T-cell (primary cell): ENCODE data around the gene CRYBA1. TPM values are rescaled to one million over a fixed set of nuclear protein-coding genes. Genes with fewer than 3 reads are reported as not detected.
"Not testable (repeated sequence)": the region's sequence is repeated elsewhere in the genome, so short reads cannot be mapped to it uniquely, and the experiment has no call there.

Experiments used
- ATAC-seq, 4 experiments: fragments of 200-7000 bp in 3 of 4; fragments of 150-1000 bp in 1 of 4; cut with Tn5 transposase; replicated peaks in 1 of 4; 1 replicate in 3 of 4; 2 replicates in 1 of 4; pipeline ENCODE4 v1.10.0; 2021; ENCODE audit warnings: moderate library complexity in 3 of 4, mild to moderate bottlenecking in 2 of 4, moderate number of reproducible peaks in 1 of 4
- CTCF ChIA-PET, 2 donors: fragments of 300-600 bp; sonication (Branson Sonifier 250); formaldehyde crosslinking; loops; one replicate each; lab custom pipeline; 2022; ENCODE audit warnings: antibody characterized with exemption in 2 of 2; lab: Charles Lee
- POLR2A ChIA-PET, 2 donors: fragments of 300-600 bp; sonication (Branson Sonifier 250); formaldehyde crosslinking; loops; one replicate each; lab custom pipeline; 2022; ENCODE audit warnings: antibody characterized with exemption in 2 of 2; lab: Charles Lee
- DNase-seq, 35 experiments: peaks; one replicate each; pipeline versions ENCODE4 v3.0.0 to v3.0.0-alpha.2; 2013 to 2023
- H3K27ac ChIP-seq: one replicate; pipeline ENCODE4 v1.5.1; 2013; ENCODE audit warnings: low read length
- H3K27me3 ChIP-seq, 2 experiments: replicated peaks in 1 of 2; 1 replicate in 1 of 2; 2 replicates in 1 of 2; pipeline versions ENCODE4 v1.6.1 to v1.7.0; 2013; ENCODE audit warnings: low read length in 1 of 2, mixed read lengths in 1 of 2; ENCODE audit not compliant: control insufficient read depth in 2 of 2, insufficient read depth in 2 of 2; ENCODE audit errors: extremely low read depth in 1 of 2
- H3K36me3 ChIP-seq, 2 donors: 1 replicate in 1 of 2; 2 replicates in 1 of 2; pipeline versions ENCODE4 v1.6.1 to v1.7.0; 2013; ENCODE audit warnings: low read length in 1 of 2; ENCODE audit not compliant: control insufficient read depth in 2 of 2, insufficient read depth in 1 of 2; ENCODE audit errors: extremely low read depth in 1 of 2
- H3K4me1 ChIP-seq, 2 experiments: 1 replicate in 1 of 2; 2 replicates in 1 of 2; pipeline versions ENCODE4 v1.6.1 to v1.7.0; 2013; ENCODE audit warnings: low read length in 2 of 2, mixed read lengths in 1 of 2; ENCODE audit not compliant: insufficient read depth in 2 of 2, control insufficient read depth in 1 of 2; ENCODE audit errors: extremely low read depth in 1 of 2
- H3K4me3 ChIP-seq, 2 donors: 1 replicate in 1 of 2; 2 replicates in 1 of 2; pipeline versions ENCODE4 v1.5.1 to v1.7.0; 2013; ENCODE audit warnings: mild to moderate bottlenecking in 2 of 2, low read length in 1 of 2, moderate library complexity in 1 of 2; ENCODE audit not compliant: control insufficient read depth in 1 of 2; ENCODE audit errors: extremely low read depth in 1 of 2
- H3K9me3 ChIP-seq: 2 replicates; pipeline ENCODE4 v1.7.0; 2013
- H3K27ac Mint-ChIP-seq, 2 donors: one replicate each; pipeline ENCODE4 v1.8.0; 2020 to 2021; ENCODE audit warnings: mild to moderate bottlenecking in 2 of 2, mixed read lengths in 2 of 2
- H3K27me3 Mint-ChIP-seq, 2 donors: one replicate each; pipeline ENCODE4 v1.8.0; 2021 to 2022; ENCODE audit warnings: mixed read lengths in 2 of 2
- H3K36me3 Mint-ChIP-seq: one replicate; pipeline ENCODE4 v1.8.0; 2021; ENCODE audit warnings: mixed read lengths
- H3K4me1 Mint-ChIP-seq, 3 donors: one replicate each; pipeline ENCODE4 v1.8.0; 2020 to 2022; ENCODE audit warnings: mixed read lengths in 3 of 3, mild to moderate bottlenecking in 1 of 3
- H3K4me3 Mint-ChIP-seq, 3 donors: one replicate each; pipeline ENCODE4 v1.8.0; 2020 to 2022; ENCODE audit warnings: mild to moderate bottlenecking in 3 of 3, mixed read lengths in 3 of 3, moderate library complexity in 3 of 3
- H3K9me3 Mint-ChIP-seq, 3 donors: one replicate each; pipeline ENCODE4 v1.8.0; 2020 to 2022; ENCODE audit warnings: mixed read lengths in 3 of 3
- WGBS: methylation state at CpG from one replicate; pipeline ENCODE4 v1.1.5; 2013; ENCODE audit warnings: missing lambda C conversion rate; ENCODE audit not compliant: insufficient coverage; 5-methylcytosine and 5-hydroxymethylcytosine counted together
- total RNA-seq, 35 experiments: library from RNA in 6 of 35; stranded (reverse) in 6 of 35; fragments of 120-200 nt in 1 of 35; gene quantifications; one replicate each; pipeline versions ENCODE4 v1.2.1 to v1.2.4 and lab custom pipeline; 2013 to 2026

CRYBA1 gene
- total RNA-seq, 5 donors from 2014 or later (not counting 1 experiment from before 2014, with no cell fraction given), result not detected

GRCh38 chr17:29234972-29235371, 11.7 kb upstream of the CRYBA1 start:
- not testable (repeated sequence) for H3K9me3 ChIP-seq, H3K4me3 ChIP-seq, ATAC-seq, H3K27me3 Mint-ChIP-seq, DNase-seq, H3K4me1 Mint-ChIP-seq, H3K27me3 ChIP-seq, H3K27ac Mint-ChIP-seq, H3K4me1 ChIP-seq, H3K4me3 Mint-ChIP-seq, H3K27ac ChIP-seq, H3K36me3 ChIP-seq, H3K36me3 Mint-ChIP-seq, H3K9me3 Mint-ChIP-seq
- ChIA-PET CTCF (interaction anchor here in 1 of 2 donors (0.7 kb wide), 1 partner anchor 506 kb away, joined by 5 read pairs; the partner anchor contains the start of gene NEK8), POLR2A (interaction anchor here in 1 of 2 donors (0.7 kb wide), 1 partner anchor 314 kb away, joined by 8 read pairs; no protein-coding TSS in a partner anchor)
- WGBS, result 100% methylated on average over 1 of the region's 7 CpGs

- DNase-seq (no peak), ATAC-seq (no peak)
- Histone ChIP-seq H3K36me3 (no peaks in the 10 kb centered on the region), H3K9me3 (no peaks in the 10 kb centered on the region), H3K27ac (no peak overlapping the region), H3K4me1 (no peaks in the 10 kb centered on the region), H3K4me3 (no peak overlapping the region), H3K27me3 (no peaks in the 10 kb centered on the region)
- CTCF ChIA-PET, result no interaction called here
- Mint-ChIP-seq H3K4me1 (peaks cover 0 to 2% (median 2%) of the 10 kb centered on the region in 3 donors), H3K36me3 (no peaks in the 10 kb centered on the region), H3K27ac (no peak overlapping the region), H3K4me3 (no peak overlapping the region), H3K9me3 (no peaks in the 10 kb centered on the region), H3K27me3 (no peaks in the 10 kb centered on the region)
- no CpG with 5 or more reads among the region's 3 CpGs for WGBS
- POLR2A ChIA-PET, result no interaction called here
Measured at GRCh38 chr17:29235904-29236303, 10.8 kb upstream of the CRYBA1 start.

GRCh38 chr17:29237476-29238132, 9.1 kb upstream of the CRYBA1 start:
- POLR2A ChIA-PET, result no interaction called here
- H3K27ac ChIP-seq, result no peak overlapping the region
- CTCF ChIA-PET, result no interaction called here
- 96% methylated on average over 3 of the region's 3 CpGs for WGBS
- no peaks in the 10 kb centered on the region for H3K27me3 Mint-ChIP-seq
- no peak overlapping the region for H3K4me3 Mint-ChIP-seq
- H3K27me3 ChIP-seq, result no peaks in the 10 kb centered on the region
- no peak for DNase-seq
- H3K36me3 Mint-ChIP-seq, result no peaks in the 10 kb centered on the region
- no peak overlapping the region for H3K27ac Mint-ChIP-seq
- ATAC-seq, result no peak
- no peak overlapping the region for H3K4me3 ChIP-seq
- H3K9me3 Mint-ChIP-seq, result no peaks in the 10 kb centered on the region
- H3K4me1 Mint-ChIP-seq, result peaks cover 0 to 2% (median 2%) of the 10 kb centered on the region in 3 donors
- no peaks in the 10 kb centered on the region for H3K36me3 ChIP-seq
- no peaks in the 10 kb centered on the region for H3K4me1 ChIP-seq
- no peaks in the 10 kb centered on the region for H3K9me3 ChIP-seq

- ATAC-seq (no peak), DNase-seq (no peak)
- H3K36me3 Mint-ChIP-seq, result no peaks in the 10 kb centered on the region
- H3K4me3 Mint-ChIP-seq, result no peak overlapping the region
- no peak overlapping the region for H3K4me3 ChIP-seq
- H3K9me3 Mint-ChIP-seq, result no peaks in the 10 kb centered on the region
- H3K27me3 ChIP-seq, result no peaks in the 10 kb centered on the region
- ChIA-PET CTCF (interaction anchor here in 1 of 2 donors (0.6 kb wide), 1 partner anchor 1086 kb away, joined by 5 read pairs; no protein-coding TSS in a partner anchor), POLR2A (no interaction called here)
- H3K27ac ChIP-seq, result no peak overlapping the region
- no peaks in the 10 kb centered on the region for H3K36me3 ChIP-seq
- H3K4me1 Mint-ChIP-seq, result peaks cover 0 to 2% (median 2%) of the 10 kb centered on the region in 3 donors
- H3K27me3 Mint-ChIP-seq, result no peaks in the 10 kb centered on the region
- 80% methylated on average over 3 of the region's 8 CpGs for WGBS
- no peaks in the 10 kb centered on the region for H3K9me3 ChIP-seq
- no peak overlapping the region for H3K27ac Mint-ChIP-seq
- no peaks in the 10 kb centered on the region for H3K4me1 ChIP-seq
Measured at GRCh38 chr17:29238133-29238850, 8.4 kb upstream of the CRYBA1 start.

- H3K27ac ChIP-seq, result no peak overlapping the region
- POLR2A ChIA-PET, result no interaction called here
Measured at GRCh38 chr17:29240477-29240876, 6.2 kb upstream of the CRYBA1 start.

GRCh38 chr17:29240968-29241963, 5.4 kb upstream of the CRYBA1 start:
- H3K4me3 ChIP-seq, result no peak overlapping the region
- no peak for ATAC-seq
- H3K36me3 ChIP-seq, result no peaks in the 10 kb centered on the region
- no peak overlapping the region for H3K27ac ChIP-seq
- no peaks in the 10 kb centered on the region for H3K4me1 ChIP-seq
- H3K27me3 ChIP-seq, result no peaks in the 10 kb centered on the region
- WGBS, result 89% methylated on average over 5 of the region's 9 CpGs
- no peak overlapping the region for H3K4me3 Mint-ChIP-seq
- peak overlapping the region in 1 of 2 donors; percentile 30 for H3K27ac Mint-ChIP-seq
- ChIA-PET POLR2A (no interaction called here), CTCF (no interaction called here)
- H3K4me1 Mint-ChIP-seq, result peaks cover 0 to 2% (median 2%) of the 10 kb centered on the region in 3 donors
- H3K9me3 Mint-ChIP-seq, result no peaks in the 10 kb centered on the region
- H3K27me3 Mint-ChIP-seq, result no peaks in the 10 kb centered on the region
- no peaks in the 10 kb centered on the region for H3K36me3 Mint-ChIP-seq
- DNase-seq, result no peak
- H3K9me3 ChIP-seq, result no peaks in the 10 kb centered on the region

More at GRCh38 chr17:29240477-29240876, 6.2 kb upstream of the CRYBA1 start:
- DNase-seq (no peak), ATAC-seq (no peak)
- Histone ChIP-seq H3K36me3 (no peaks in the 10 kb centered on the region), H3K27me3 (no peaks in the 10 kb centered on the region), H3K4me1 (no peaks in the 10 kb centered on the region), H3K4me3 (no peak overlapping the region), H3K9me3 (no peaks in the 10 kb centered on the region)
- Mint-ChIP-seq H3K27ac (peak overlapping the region in 1 of 2 donors; percentile 30), H3K27me3 (no peaks in the 10 kb centered on the region), H3K4me1 (peaks cover 0 to 2% (median 2%) of the 10 kb centered on the region in 3 donors), H3K36me3 (no peaks in the 10 kb centered on the region), H3K9me3 (no peaks in the 10 kb centered on the region), H3K4me3 (no peak overlapping the region)
- WGBS, result no CpG with 5 or more reads among the region's 2 CpGs
- CTCF ChIA-PET, result no interaction called here
